ENCODE results near the gene BET1L. TPM values are rescaled to one million over a fixed set of nuclear protein-coding genes. Genes with fewer than 3 reads are reported as not detected.
A peak's percentile ranks its signal among the peaks of the same experiment; 100 is the strongest.
"Not testable (repeated sequence)": the region's sequence is repeated elsewhere in the genome, so short reads cannot be mapped to it uniquely, and the experiment has no call there.

The BET1L gene
- total RNA-seq, 3 donors from 2014 or later (not counting 1 experiment from before 2014, with no cell fraction given), result 32.4 to 44.1 (median 35.8) TPM

DNA sequence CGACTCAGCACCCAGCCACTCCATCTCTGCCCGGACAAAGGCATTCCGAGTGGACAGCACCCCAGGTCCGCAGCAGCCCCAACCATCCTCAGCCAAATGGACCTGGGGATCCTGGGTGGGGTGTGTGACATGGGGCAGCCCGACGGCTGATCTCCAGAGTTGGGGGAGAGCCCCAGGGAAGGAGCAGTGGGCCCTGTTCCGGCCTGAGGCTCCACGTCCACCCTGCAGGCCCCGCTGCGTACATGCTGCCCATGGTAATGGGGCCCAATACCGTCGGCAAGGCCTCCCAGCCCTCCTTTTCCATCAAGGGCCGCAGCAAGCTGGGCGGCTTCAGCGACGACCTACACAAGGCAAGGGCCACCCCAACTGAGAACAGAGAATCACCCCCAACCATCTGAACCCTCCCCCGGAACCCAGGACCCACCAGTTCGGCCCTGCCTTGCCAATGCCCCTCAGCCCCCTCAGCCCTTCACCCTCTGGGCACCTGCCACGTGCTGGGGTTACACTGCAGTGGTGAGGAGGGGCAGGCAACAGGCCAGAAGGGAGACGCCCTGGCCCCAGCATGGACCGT lies 8.9 kb downstream of the BET1L start:
- Histone ChIP-seq H3K27me3 (ENCODE audit: control insufficient read depth, insufficient read depth, low read length) (no peaks in the 10 kb centered on the region), H3K4me1 (ENCODE audit: control insufficient read depth, insufficient read depth, low read length) (no peaks in the 10 kb centered on the region), H3K36me3 (ENCODE audit: control insufficient read depth, insufficient read depth, low read length) (peaks cover 8% of the 10 kb centered on the region), H3K9me3 (ENCODE audit: control insufficient read depth, insufficient read depth, low read length) (no peaks in the 10 kb centered on the region), H3K27ac (ENCODE audit: low read length) (no peak overlapping the region), H3K4me3 (ENCODE audit: low read length) (no peak overlapping the region)
- Mint-ChIP-seq H3K9me3 (no peaks in the 10 kb centered on the region), H3K4me1 (peaks cover 6 to 11% of the 10 kb centered on the region in 2 donors), H3K27me3 (ENCODE audit: low read depth in 2 of 2) (no peaks in the 10 kb centered on the region), H3K27ac (no peak overlapping the region), H3K4me3 (no peak overlapping the region), H3K36me3 (no peaks in the 10 kb centered on the region)
- TF ChIP-seq, protein P1, sequence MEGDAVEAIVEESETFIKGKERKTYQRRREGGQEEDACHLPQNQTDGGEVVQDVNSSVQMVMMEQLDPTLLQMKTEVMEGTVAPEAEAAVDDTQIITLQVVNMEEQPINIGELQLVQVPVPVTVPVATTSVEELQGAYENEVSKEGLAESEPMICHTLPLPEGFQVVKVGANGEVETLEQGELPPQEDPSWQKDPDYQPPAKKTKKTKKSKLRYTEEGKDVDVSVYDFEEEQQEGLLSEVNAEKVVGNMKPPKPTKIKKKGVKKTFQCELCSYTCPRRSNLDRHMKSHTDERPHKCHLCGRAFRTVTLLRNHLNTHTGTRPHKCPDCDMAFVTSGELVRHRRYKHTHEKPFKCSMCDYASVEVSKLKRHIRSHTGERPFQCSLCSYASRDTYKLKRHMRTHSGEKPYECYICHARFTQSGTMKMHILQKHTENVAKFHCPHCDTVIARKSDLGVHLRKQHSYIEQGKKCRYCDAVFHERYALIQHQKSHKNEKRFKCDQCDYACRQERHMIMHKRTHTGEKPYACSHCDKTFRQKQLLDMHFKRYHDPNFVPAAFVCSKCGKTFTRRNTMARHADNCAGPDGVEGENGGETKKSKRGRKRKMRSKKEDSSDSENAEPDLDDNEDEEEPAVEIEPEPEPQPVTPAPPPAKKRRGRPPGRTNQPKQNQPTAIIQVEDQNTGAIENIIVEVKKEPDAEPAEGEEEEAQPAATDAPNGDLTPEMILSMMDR (IDR thresholded peaks at IDR 0.05), result no peak
- intact Hi-C loops (cut with micrococcal nuclease), result no loop called here
- WGBS (ENCODE audit: insufficient coverage), result 95% methylated on average over 21 of the region's 21 CpGs
- no peak for DNase-seq
- ATAC-seq, result no peak

DNA sequence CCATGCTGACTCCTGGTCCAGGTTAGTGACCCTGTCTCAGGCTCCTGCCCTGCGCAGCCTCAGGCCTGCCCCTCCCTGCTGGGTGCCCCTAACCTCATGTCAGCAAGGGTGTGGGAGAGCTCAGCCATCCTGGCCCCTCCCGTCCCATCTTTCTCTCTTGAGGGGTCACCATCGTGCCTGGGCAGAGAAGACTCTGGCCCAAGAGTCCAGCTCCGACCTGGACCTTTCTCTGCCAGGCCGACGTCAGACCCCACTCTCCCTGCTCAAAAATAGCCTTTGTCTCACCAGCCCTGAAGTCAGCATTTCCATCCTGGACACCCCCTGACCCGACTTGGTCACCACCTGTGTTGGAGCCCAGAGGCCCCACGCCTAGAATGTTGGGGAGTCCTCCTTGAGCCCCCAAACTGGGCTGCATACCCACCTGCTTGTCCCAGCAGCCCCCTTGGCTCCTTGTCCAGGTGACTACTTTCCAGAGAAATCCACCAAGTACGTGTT lies 9.4 kb downstream of the BET1L start:
- no peaks in the 10 kb centered on the region for H3K27me3 Mint-ChIP-seq (ENCODE audit: low read depth in 2 of 2)
- peaks cover 6 to 8% of the 10 kb centered on the region in 2 donors for H3K4me1 Mint-ChIP-seq
- WGBS (ENCODE audit: insufficient coverage), result 94% methylated on average over 9 of the region's 9 CpGs
- ATAC-seq (no peak), DNase-seq (no peak)
- Histone ChIP-seq H3K4me3 (ENCODE audit: low read length) (no peak overlapping the region), H3K27ac (ENCODE audit: low read length) (no peak overlapping the region), H3K27me3 (ENCODE audit: control insufficient read depth, insufficient read depth, low read length) (no peaks in the 10 kb centered on the region), H3K36me3 (ENCODE audit: control insufficient read depth, insufficient read depth, low read length) (peaks cover 3% of the 10 kb centered on the region), H3K9me3 (ENCODE audit: control insufficient read depth, insufficient read depth, low read length) (no peaks in the 10 kb centered on the region), H3K4me1 (ENCODE audit: control insufficient read depth, insufficient read depth, low read length) (no peaks in the 10 kb centered on the region)
- intact Hi-C loops (cut with micrococcal nuclease), result no loop called here
- no peaks in the 10 kb centered on the region for H3K36me3 Mint-ChIP-seq
- H3K9me3 Mint-ChIP-seq, result no peaks in the 10 kb centered on the region
- TF ChIP-seq, protein P1 (IDR thresholded peaks at IDR 0.05), result no peak
- H3K4me3 Mint-ChIP-seq, result no peak overlapping the region
- H3K27ac Mint-ChIP-seq, result no peak overlapping the region

DNA sequence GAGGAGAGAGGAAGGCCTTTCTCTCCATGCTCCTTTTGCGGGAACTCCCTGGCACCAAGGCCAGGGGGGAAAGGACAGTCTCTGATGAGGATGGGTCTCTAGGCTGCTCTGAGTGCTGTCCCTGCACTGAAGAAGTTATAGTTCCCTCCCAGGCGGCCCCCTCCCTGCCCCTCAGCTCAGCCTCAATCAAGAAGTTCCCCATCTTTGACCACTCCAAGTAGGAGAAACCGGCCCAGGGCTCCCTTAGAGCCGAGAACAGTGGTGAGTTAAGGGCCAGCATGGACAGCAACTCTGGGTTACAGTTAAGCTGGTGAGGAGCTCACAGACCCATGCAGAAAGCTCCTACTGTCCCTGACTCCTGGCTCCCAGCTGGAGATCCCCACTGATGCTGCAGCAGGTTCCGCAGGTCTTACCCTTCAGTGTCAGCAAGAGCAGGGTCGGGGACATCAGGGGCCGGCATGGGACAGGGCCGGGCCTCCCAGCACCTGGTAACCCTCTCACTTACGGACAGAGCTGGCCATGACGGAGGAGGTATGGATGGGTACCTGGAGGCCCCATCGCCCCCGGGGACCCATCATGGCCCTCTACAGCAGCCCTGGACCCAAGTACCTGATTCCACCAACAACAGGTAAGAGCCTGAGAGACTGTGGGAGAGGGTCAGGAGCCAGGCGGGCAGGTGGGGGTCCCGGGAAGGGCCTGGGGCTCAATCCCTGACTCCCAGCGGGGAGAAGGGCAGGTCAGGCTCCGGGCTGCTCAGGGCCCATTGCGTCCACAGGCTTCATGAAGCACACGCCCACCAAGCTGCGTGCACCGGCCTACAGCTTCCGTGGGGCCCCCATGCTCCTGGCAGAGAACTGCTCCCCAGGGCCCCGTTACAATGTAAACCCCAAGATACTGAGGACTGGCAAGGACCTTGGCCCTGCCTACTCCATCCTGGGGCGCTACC lies 10.1 kb downstream of the BET1L start:
- 93% methylated on average over 23 of the region's 23 CpGs for WGBS (ENCODE audit: insufficient coverage)
- H3K27ac ChIP-seq (ENCODE audit: low read length), result no peak overlapping the region
- intact Hi-C loops (cut with micrococcal nuclease), result no loop called here
- no peaks in the 10 kb centered on the region for H3K27me3 Mint-ChIP-seq (ENCODE audit: low read depth in 2 of 2)
- H3K9me3 ChIP-seq (ENCODE audit: control insufficient read depth, insufficient read depth, low read length), result no peaks in the 10 kb centered on the region
- no peak overlapping the region for H3K4me3 ChIP-seq (ENCODE audit: low read length)
- ATAC-seq (no peak), DNase-seq (no peak)
- no peaks in the 10 kb centered on the region for H3K36me3 Mint-ChIP-seq
- peaks cover 5% of the 10 kb centered on the region for H3K4me1 ChIP-seq (ENCODE audit: control insufficient read depth, insufficient read depth, low read length)
- H3K9me3 Mint-ChIP-seq, result no peaks in the 10 kb centered on the region
- peaks cover 3% of the 10 kb centered on the region for H3K36me3 ChIP-seq (ENCODE audit: control insufficient read depth, insufficient read depth, low read length)
- TF ChIP-seq, protein P1 (IDR thresholded peaks at IDR 0.05), result no peak
- no peaks in the 10 kb centered on the region for H3K27me3 ChIP-seq (ENCODE audit: control insufficient read depth, insufficient read depth, low read length)
- H3K4me3 Mint-ChIP-seq, result no peak overlapping the region
- H3K27ac Mint-ChIP-seq, result no peak overlapping the region
- H3K4me1 Mint-ChIP-seq, result peaks cover under 1 to 4% of the 10 kb centered on the region in 2 donors

DNA sequence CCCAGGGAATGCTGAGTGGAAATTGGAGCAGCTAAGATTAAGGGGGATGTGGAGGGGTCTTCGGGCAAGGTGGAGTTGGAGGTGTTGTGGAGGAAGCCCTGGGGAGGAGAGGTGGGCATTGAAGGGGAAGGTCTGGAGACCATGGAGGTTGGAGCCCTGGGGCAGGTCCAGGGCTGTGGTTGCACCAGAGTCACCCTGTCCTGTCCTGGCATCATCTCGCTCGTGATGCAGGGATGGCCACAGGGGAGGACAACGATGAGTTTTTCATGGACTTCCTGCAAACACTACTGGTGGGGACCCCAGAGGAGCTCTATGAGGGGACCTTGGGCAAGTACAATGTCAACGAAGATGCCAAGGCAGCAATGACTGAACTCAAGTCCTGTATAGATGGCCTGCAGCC lies 13.7 kb downstream of the BET1L start:
- H3K9me3 ChIP-seq (ENCODE audit: control insufficient read depth, insufficient read depth, low read length); H3K4me3 Mint-ChIP-seq; H3K27me3 Mint-ChIP-seq (ENCODE audit: low read depth in 2 of 2); DNase-seq; intact Hi-C loops (cut with micrococcal nuclease); H3K4me3 ChIP-seq (ENCODE audit: low read length); ATAC-seq; H3K27ac ChIP-seq (ENCODE audit: low read length); H3K36me3 ChIP-seq (ENCODE audit: control insufficient read depth, insufficient read depth, low read length); H3K9me3 Mint-ChIP-seq; H3K36me3 Mint-ChIP-seq; H3K27ac Mint-ChIP-seq; H3K27me3 ChIP-seq (ENCODE audit: control insufficient read depth, insufficient read depth, low read length): not testable (repeated sequence)
- H3K4me1 ChIP-seq (ENCODE audit: control insufficient read depth, insufficient read depth, low read length), result peaks cover 14% of the 10 kb centered on the region
- peaks cover 0 to 10% of the 10 kb centered on the region in 2 donors for H3K4me1 Mint-ChIP-seq
- 83% methylated on average over 5 of the region's 5 CpGs for WGBS (ENCODE audit: insufficient coverage)

DNA sequence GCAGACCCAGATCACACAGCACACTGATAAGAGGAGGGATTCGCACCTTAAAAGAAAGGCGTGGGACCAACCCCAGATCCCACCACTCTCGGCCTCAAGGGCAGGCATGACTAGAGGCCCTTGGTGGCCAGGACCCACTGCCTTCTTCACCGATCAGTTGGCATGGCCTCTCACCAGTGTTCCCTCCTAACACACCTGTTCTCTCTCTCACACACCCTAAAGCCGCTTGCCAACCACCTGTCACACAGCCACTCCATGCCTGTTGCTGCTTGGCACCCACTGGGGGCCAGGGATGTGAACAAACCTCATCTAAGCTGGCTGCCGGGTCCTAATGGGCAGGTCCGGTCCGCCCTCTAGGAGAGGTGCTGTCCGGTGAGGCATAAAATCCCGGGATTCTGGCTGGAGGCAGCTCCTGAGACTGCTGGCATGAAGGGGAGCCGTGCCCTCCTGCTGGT lies 14.5 kb downstream of the BET1L start, which contains the start of gene SCGB1C1:
Gene SCGB1C1, plus strand, starts transcription at position 405 of the 455 bp plus-strand sequence. Its CDS starts 22 bp downstream, at position 427.
- H3K27ac ChIP-seq (ENCODE audit: low read length); H3K4me3 ChIP-seq (ENCODE audit: low read length); H3K9me3 Mint-ChIP-seq; H3K36me3 ChIP-seq (ENCODE audit: control insufficient read depth, insufficient read depth, low read length); H3K4me3 Mint-ChIP-seq; H3K9me3 ChIP-seq (ENCODE audit: control insufficient read depth, insufficient read depth, low read length); ATAC-seq; H3K27me3 ChIP-seq (ENCODE audit: control insufficient read depth, insufficient read depth, low read length); intact Hi-C loops (cut with micrococcal nuclease); H3K36me3 Mint-ChIP-seq; H3K27me3 Mint-ChIP-seq (ENCODE audit: low read depth in 2 of 2); DNase-seq: not testable (repeated sequence)
- no CpG with 5 or more reads among the region's 11 CpGs for WGBS (ENCODE audit: insufficient coverage)
- Mint-ChIP-seq H3K4me1 (peaks cover 0 to 10% of the 10 kb centered on the region in 2 donors), H3K27ac (peak within 1 kb of the TSS; percentile 82 to 87)
- peaks cover 14% of the 10 kb centered on the region for H3K4me1 ChIP-seq (ENCODE audit: control insufficient read depth, insufficient read depth, low read length)
